Upper lobe of right lung (tissue), 1 donor: ENCODE results near the gene GCK. TPM values are rescaled to one million over a fixed set of nuclear protein-coding genes. Genes with fewer than 3 reads are reported as not detected.
A peak's percentile ranks its signal among the peaks of the same experiment; 100 is the strongest.

Experiments
- ATAC-seq: fragments of 200-7000 bp; cut with Tn5 transposase; one replicate; pipeline ENCODE4 v1.9.1; 2020; ENCODE audit warnings: mild to moderate bottlenecking, moderate library complexity
- DNase-seq: peaks from one replicate; pipeline ENCODE4 v3.0.0-alpha.2; 2020
- H3K27ac ChIP-seq: fragments of 200-600 bp; one replicate; pipeline ENCODE4 v1.8.0; 2022
- H3K27me3 ChIP-seq: fragments of 200-600 bp; one replicate; pipeline ENCODE4 v1.8.0; 2022; ENCODE audit warnings: mild to moderate bottlenecking
- H3K36me3 ChIP-seq: fragments of 200-600 bp; one replicate; pipeline ENCODE4 v1.8.0; 2022
- H3K4me1 ChIP-seq: fragments of 200-600 bp; one replicate; pipeline ENCODE4 v1.8.0; 2022
- H3K4me3 ChIP-seq: fragments of 200-600 bp; one replicate; pipeline ENCODE4 v1.8.0; 2022; ENCODE audit warnings: mild to moderate bottlenecking
- H3K9me3 ChIP-seq: fragments of 200-600 bp; one replicate; pipeline ENCODE4 v1.8.0; 2022
- intact Hi-C: fragments of 100-400 bp; cut with DNase I; formaldehyde crosslinking; loops from one replicate; pipeline ENCODE4 v1.11.0; 2022
- total RNA-seq: library from RNA; stranded (reverse); fragmentation: NEBNext Ultra II Directional; extraction: Animal tissue kit (Norgen Biotek cat#: 25700); gene quantifications from one replicate; pipeline ENCODE4 v1.2.1, GENCODE V29; 2021
- TF ChIP-seq, protein P1 (sequence below): fragments of 200-600 bp; IDR thresholded peaks from one replicate; pipeline ENCODE4 v1.8.0; 2022; ENCODE audit warnings: antibody characterized with exemption
- donor health status: DM: no; HTN: yes; CAD: no; lungs with severe emphysema.

GCK gene
- total RNA-seq, 1 donor from 2014 or later, result 0.23 TPM

DNA sequence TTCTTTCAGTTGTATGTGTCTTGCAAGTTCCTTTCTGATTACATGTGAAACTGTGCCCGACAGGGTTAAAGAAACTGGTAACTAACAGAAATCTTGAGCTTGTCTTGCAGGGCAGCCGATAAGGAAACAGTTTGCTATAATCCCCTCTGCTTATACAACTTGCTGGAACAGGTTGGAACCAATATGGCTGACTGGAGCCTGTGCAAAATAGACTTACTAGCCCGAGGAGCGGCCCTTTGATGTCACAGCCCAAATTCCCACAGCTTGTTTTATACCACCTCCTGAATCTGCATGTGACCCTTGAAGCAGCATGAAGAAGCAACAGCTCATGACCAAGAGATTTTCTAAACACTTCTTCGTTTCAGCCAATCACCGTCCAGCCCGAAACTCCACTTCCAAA, 8.2 kb upstream of the GCK start:
- Histone ChIP-seq H3K4me3 (no peak overlapping the region), H3K9me3 (no peaks in the 10 kb centered on the region), H3K36me3 (no peaks in the 10 kb centered on the region), H3K27me3 (no peaks in the 10 kb centered on the region), H3K27ac (no peak overlapping the region), H3K4me1 (peaks cover 11% of the 10 kb centered on the region)
- TF ChIP-seq, protein P1, sequence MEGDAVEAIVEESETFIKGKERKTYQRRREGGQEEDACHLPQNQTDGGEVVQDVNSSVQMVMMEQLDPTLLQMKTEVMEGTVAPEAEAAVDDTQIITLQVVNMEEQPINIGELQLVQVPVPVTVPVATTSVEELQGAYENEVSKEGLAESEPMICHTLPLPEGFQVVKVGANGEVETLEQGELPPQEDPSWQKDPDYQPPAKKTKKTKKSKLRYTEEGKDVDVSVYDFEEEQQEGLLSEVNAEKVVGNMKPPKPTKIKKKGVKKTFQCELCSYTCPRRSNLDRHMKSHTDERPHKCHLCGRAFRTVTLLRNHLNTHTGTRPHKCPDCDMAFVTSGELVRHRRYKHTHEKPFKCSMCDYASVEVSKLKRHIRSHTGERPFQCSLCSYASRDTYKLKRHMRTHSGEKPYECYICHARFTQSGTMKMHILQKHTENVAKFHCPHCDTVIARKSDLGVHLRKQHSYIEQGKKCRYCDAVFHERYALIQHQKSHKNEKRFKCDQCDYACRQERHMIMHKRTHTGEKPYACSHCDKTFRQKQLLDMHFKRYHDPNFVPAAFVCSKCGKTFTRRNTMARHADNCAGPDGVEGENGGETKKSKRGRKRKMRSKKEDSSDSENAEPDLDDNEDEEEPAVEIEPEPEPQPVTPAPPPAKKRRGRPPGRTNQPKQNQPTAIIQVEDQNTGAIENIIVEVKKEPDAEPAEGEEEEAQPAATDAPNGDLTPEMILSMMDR, result no peak
- ATAC-seq (no peak), DNase-seq (peak; percentile 1)
- intact Hi-C loops, result loop anchor here (5.0 kb wide), 1 partner anchor 125 kb away; no protein-coding TSS in a partner anchor

GRCh38 chr7:44196450-44196872, 7.2 kb upstream of the GCK start:
- no peaks in the 10 kb centered on the region for H3K9me3 ChIP-seq
- TF ChIP-seq, protein P1, result peak; percentile 53
- DNase-seq (peak; percentile 21), ATAC-seq (peak; percentile 48)
- H3K27me3 ChIP-seq, result no peaks in the 10 kb centered on the region
- H3K27ac ChIP-seq, result no peak overlapping the region
- H3K36me3 ChIP-seq, result no peaks in the 10 kb centered on the region
- no peak overlapping the region for H3K4me3 ChIP-seq
- intact Hi-C loops, result loop anchor here (5.0 kb wide), 1 partner anchor 124 kb away; no protein-coding TSS in a partner anchor
- peaks cover under 1% of the 10 kb centered on the region for H3K4me1 ChIP-seq

DNA sequence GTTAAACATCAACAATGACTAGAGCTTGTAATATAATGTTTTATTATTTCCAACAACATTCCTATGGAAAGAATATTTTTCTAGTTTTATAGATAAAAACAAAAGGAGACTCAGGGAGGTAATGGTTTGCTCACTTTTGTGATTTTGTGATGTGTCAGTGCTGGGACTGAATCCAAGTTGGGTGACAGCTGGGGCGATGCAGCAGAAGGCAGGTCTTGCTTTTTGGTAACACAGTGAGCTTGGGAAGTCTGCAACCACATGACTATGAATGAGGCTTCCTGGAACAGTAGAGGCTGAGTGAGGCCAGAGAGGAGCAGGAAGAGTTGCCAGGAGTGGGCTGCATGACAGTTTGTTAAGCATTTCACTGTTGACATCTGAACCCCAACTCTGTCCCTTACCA, 6.7 kb upstream of the GCK start:
- DNase-seq (peak; percentile 6), ATAC-seq (no peak)
- Histone ChIP-seq H3K4me3 (no peak overlapping the region), H3K4me1 (no peaks in the 10 kb centered on the region), H3K9me3 (no peaks in the 10 kb centered on the region), H3K27me3 (no peaks in the 10 kb centered on the region), H3K27ac (no peak overlapping the region), H3K36me3 (no peaks in the 10 kb centered on the region)
- TF ChIP-seq, protein P1, result no peak
- intact Hi-C loops, result loop anchor here (5.0 kb wide), 1 partner anchor 124 kb away; no protein-coding TSS in a partner anchor

DNA sequence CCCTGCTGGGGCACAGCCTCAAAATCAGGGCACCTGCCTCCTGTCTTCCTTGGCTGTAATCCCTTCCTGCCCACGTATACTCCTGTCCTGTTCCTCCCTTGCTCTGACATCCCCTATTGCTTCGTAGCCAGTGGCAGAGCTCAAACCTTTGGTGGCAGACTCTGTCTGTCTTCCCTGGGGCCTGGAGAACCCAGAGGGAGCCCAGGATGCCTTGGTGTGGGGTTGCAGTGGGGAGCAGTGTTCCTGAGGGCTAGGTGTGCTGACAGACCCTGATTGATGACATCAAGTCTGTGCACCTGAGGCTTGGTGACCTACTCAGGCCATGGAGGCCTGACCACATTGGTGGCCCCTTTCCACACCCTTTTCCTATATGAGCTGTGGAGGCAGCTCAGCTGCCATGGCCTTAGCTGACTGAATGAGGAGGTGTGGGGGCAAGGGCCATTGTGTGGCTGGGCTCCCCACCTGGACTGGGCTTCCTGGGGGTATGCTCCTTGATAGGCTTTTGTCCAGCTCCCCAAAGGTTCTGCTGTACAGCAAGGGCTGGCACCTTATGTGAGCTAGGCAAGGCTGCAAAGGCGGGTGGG, 5.4 kb upstream of the GCK start:
- DNase-seq, result peak; percentile 36
- Histone ChIP-seq H3K27me3 (no peaks in the 10 kb centered on the region), H3K36me3 (no peaks in the 10 kb centered on the region), H3K4me1 (no peaks in the 10 kb centered on the region), H3K27ac (no peak overlapping the region), H3K4me3 (no peak overlapping the region), H3K9me3 (no peaks in the 10 kb centered on the region)
- no peak for ATAC-seq
- TF ChIP-seq, protein P1, result no peak
- intact Hi-C loops, result loop anchor here (5.0 kb wide), 1 partner anchor 122 kb away; no protein-coding TSS in a partner anchor

- no peaks in the 10 kb centered on the region for H3K36me3 ChIP-seq
- H3K9me3 ChIP-seq, result no peaks in the 10 kb centered on the region
- intact Hi-C loops, result no loop called here
- H3K4me1 ChIP-seq, result no peaks in the 10 kb centered on the region
- no peaks in the 10 kb centered on the region for H3K27me3 ChIP-seq
- H3K4me3 ChIP-seq, result no peak overlapping the region
- DNase-seq, result peak; percentile 9
- H3K27ac ChIP-seq, result no peak overlapping the region
- no peak for ATAC-seq
- TF ChIP-seq, protein P1, result no peak
These were observed 4.8 kb upstream of the GCK start for GRCh38 chr7:44194069-44194468.
